Karpas-422 (cell line): ENCODE measurements around the gene MRGPRF. TPM values are rescaled to one million over a fixed set of nuclear protein-coding genes. Genes with fewer than 3 reads are reported as not detected.
"Not testable (repeated sequence)": the region's sequence is repeated elsewhere in the genome, so short reads cannot be mapped to it uniquely, and the experiment has no call there.

ENCODE experiments used
- DNase-seq: peaks from one replicate; pipeline ENCODE4 v3.0.0-alpha.2; 2015
- H2AFZ ChIP-seq: fragments of 200-600 bp; sonication (generic); 2 replicates; pipeline ENCODE4 v1.6.1; 2014; ENCODE audit warnings: antibody characterized with exemption, low read length, mixed read lengths
- H3K27ac ChIP-seq: fragments of 200-600 bp; sonication (generic); 2 replicates; pipeline ENCODE4 v1.5.1; 2014; ENCODE audit warnings: mild to moderate bottlenecking, low read length, moderate library complexity
- H3K27me3 ChIP-seq: fragments of 200-600 bp; sonication (generic); 2 replicates; pipeline ENCODE4 v1.6.1; 2014; ENCODE audit warnings: low read length, mixed read lengths
- H3K36me3 ChIP-seq: fragments of 200-600 bp; sonication (generic); 2 replicates; pipeline ENCODE4 v1.6.1; 2014; ENCODE audit warnings: low read length, mixed read lengths; ENCODE audit not compliant: insufficient read depth
- H3K4me1 ChIP-seq: fragments of 200-600 bp; sonication (generic); 2 replicates; pipeline ENCODE4 v1.6.1; 2014; ENCODE audit warnings: mild to moderate bottlenecking, low read length, mixed read lengths
- H3K4me2 ChIP-seq: fragments of 200-600 bp; sonication (generic); 2 replicates; pipeline ENCODE4 v1.6.1; 2014; ENCODE audit warnings: low read length, low read depth, mild to moderate bottlenecking; ENCODE audit not compliant: poor library complexity, severe bottlenecking
- H3K4me3 ChIP-seq: fragments of 200-600 bp; sonication (generic); 2 replicates; pipeline ENCODE4 v1.5.1; 2014; ENCODE audit warnings: mild to moderate bottlenecking, antibody characterized with exemption, low read length, mixed read lengths
- H3K79me2 ChIP-seq: fragments of 200-600 bp; sonication (generic); 2 replicates; pipeline ENCODE4 v1.6.1; 2014; ENCODE audit warnings: mild to moderate bottlenecking, low read length, mixed read lengths
- H3K9ac ChIP-seq: fragments of 200-600 bp; sonication (generic); 2 replicates; pipeline ENCODE4 v1.6.0; 2014; ENCODE audit warnings: low read length
- H3K9me2 ChIP-seq: fragments of 200-600 bp; sonication (generic), shearing (Covaris generic); replicated peaks from 2 replicates; pipeline ENCODE4 v1.6.0; 2014; ENCODE audit warnings: mild to moderate bottlenecking, low read length, moderate library complexity; ENCODE audit not compliant: insufficient read depth
- H3K9me3 ChIP-seq: fragments of 300-700, 200-600 bp; sonication (generic); 2 replicates; pipeline ENCODE4 v1.6.1; 2014; ENCODE audit warnings: low read length, mixed read lengths
- H4K20me1 ChIP-seq: fragments of 200-600 bp; sonication (generic); 2 replicates; pipeline ENCODE4 v1.6.1; 2014; ENCODE audit warnings: mild to moderate bottlenecking, antibody characterized with exemption, low read length, low read depth; ENCODE audit not compliant: insufficient read depth
- total RNA-seq: library from RNA; depleted of rRNA; stranded (reverse); fragments of >200 nt; shearing (Covaris generic); gene quantifications from 2 replicates; pipeline ENCODE4 v1.2.3, GENCODE V29; 2014; ENCODE audit warnings: low replicate concordance

The MRGPRF gene
- total RNA-seq, 1 experiment from 2014 or later = not detected

DNA sequence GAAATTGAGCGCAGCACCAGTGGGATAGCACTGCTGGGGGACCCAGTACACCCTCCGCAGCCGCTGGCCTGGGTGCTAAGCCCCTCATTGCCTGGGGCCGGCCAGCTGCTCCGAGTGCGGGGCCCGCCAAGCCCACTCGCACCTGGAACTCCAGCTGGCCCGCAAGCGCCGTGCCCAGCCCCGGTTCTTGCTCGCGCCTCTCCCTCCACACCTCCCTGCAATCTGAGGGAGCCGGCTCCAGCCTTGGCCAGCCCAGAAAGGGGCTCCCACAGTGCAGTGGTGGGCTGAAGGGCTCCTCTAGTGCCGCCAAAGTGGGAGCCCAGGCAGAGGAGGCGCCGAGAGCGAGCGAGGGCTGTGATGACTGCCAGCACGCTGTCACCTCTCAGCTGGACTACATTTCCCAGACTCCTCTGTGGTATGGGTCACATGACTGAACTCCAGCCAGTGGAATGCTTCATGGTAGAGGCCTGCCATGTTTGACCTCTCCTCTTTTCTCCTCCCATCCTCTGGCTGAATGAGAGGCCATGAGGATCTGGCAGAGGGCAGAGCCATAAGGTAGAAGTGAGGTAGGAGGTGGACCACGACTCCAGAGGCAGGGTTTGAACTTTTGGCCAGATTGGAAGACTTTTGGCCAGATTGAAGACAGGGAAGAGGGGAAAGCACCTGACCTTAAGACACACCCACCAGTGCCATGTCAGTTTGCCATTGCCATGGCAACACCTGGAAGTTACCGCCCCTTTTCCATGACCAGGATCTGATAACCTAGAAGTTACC lies 38.4 kb downstream of the MRGPRF start:
- Histone ChIP-seq H3K4me3 (no peak overlapping the region), H3K27me3 (no peaks in the 10 kb centered on the region), H4K20me1 (no peaks in the 10 kb centered on the region), H3K9ac (no peak overlapping the region), H2AFZ (peak overlapping the region; percentile 88), H3K27ac (no peak overlapping the region), H3K79me2 (no peaks in the 10 kb centered on the region), H3K9me3 (no peaks in the 10 kb centered on the region), H3K4me2 (no peak overlapping the region), H3K9me2 (no peaks in the 10 kb centered on the region), H3K36me3 (no peaks in the 10 kb centered on the region), H3K4me1 (no peaks in the 10 kb centered on the region)
- peak; percentile 80 for DNase-seq

DNA sequence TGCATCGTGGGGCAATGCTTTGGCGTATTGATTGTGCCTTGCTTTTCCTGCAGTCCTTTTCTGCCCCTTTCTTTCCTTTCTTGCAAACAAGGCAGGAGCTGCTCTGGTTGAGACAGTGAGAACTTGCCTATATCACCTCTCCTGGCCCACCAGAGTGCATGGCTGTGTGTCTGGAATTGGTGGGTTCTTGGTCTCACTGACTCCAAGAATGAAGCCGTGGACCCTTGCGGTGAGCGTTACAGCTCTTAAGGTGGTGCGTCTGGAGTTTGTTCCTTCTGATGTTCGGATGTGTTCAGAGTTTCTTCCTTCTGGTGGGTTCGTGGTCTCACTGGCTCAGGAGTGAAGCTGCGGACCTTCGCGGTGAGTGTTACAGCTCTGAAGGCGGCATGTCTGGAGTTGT lies 39.3 kb downstream of the MRGPRF start:
- H3K4me1 ChIP-seq, H2AFZ ChIP-seq, H4K20me1 ChIP-seq, H3K79me2 ChIP-seq, H3K27me3 ChIP-seq, H3K4me3 ChIP-seq, H3K9ac ChIP-seq, H3K9me3 ChIP-seq, H3K27ac ChIP-seq, DNase-seq, H3K9me2 ChIP-seq, H3K4me2 ChIP-seq, H3K36me3 ChIP-seq: not testable (repeated sequence)

DNA sequence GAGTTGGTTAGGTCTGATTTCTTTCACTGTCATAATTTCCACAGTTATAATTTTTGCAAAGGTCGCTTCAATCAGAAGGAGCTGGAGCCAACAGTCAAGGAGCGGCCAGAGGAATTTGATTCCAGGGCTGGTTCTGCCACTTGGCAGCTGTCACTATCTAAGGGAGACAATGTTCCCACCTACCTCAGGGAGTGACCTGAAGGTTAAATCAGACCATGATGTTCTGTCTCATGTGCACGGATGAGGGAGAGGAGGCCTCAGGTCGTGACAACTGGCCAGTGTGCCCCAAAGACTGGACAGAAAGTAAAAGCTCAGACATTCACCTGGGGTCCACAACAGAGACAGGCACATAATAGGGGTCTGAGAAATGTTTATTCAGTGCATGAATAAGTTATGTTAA lies 39.8 kb downstream of the MRGPRF start:
- H3K27ac ChIP-seq = no peak overlapping the region
- H3K36me3 ChIP-seq = no peaks in the 10 kb centered on the region
- H3K9me3 ChIP-seq = no peaks in the 10 kb centered on the region
- no peak for DNase-seq
- H3K27me3 ChIP-seq = no peaks in the 10 kb centered on the region
- no peaks in the 10 kb centered on the region for H3K4me1 ChIP-seq
- H3K79me2 ChIP-seq = no peaks in the 10 kb centered on the region
- no peak overlapping the region for H3K4me3 ChIP-seq
- no peak overlapping the region for H2AFZ ChIP-seq
- H3K4me2 ChIP-seq = no peak overlapping the region
- H3K9me2 ChIP-seq = no peaks in the 10 kb centered on the region
- H3K9ac ChIP-seq = no peak overlapping the region
- no peaks in the 10 kb centered on the region for H4K20me1 ChIP-seq

DNA sequence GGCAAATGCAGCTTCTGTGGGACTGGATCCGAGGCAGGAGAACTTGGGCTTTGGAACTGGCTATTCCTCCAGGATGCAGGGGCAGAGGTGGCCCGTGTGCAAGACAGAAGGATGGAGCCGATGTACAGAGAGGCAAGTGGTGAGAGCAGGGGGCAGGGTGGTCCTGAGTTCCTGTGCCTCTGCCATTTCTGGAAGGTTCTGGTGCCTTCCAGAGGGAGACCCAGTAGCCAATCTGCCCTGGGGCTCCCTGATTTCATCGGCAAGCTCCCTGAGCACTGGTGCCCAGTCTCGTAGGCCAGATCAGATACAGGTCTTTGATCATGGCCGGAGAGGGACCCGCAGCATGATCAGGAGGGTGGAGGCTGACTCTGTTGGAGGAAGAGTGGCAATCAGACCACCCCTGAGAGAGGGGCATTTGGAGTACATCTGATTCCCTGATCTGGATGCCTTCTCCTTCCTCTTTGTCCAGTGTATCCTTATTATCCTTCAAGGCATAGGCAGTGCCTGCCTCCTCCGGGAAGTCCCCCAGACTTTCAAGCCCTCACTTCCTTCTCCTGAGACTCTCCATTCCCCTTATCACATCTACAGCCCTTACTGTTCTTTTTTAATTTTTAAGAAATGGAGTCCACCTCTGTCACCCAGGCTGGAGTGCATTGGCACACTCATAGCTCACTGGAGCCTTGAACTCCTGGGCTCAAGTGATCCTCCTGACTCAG lies 42.0 kb downstream of the MRGPRF start:
- H4K20me1 ChIP-seq = no peaks in the 10 kb centered on the region
- no peak overlapping the region for H3K4me2 ChIP-seq
- H3K9me3 ChIP-seq = no peaks in the 10 kb centered on the region
- DNase-seq = no peak
- no peak overlapping the region for H2AFZ ChIP-seq
- no peaks in the 10 kb centered on the region for H3K27me3 ChIP-seq
- H3K9me2 ChIP-seq = no peaks in the 10 kb centered on the region
- no peaks in the 10 kb centered on the region for H3K79me2 ChIP-seq
- no peaks in the 10 kb centered on the region for H3K4me1 ChIP-seq
- no peak overlapping the region for H3K27ac ChIP-seq
- no peaks in the 10 kb centered on the region for H3K36me3 ChIP-seq
- H3K9ac ChIP-seq = no peak overlapping the region
- no peak overlapping the region for H3K4me3 ChIP-seq

DNA sequence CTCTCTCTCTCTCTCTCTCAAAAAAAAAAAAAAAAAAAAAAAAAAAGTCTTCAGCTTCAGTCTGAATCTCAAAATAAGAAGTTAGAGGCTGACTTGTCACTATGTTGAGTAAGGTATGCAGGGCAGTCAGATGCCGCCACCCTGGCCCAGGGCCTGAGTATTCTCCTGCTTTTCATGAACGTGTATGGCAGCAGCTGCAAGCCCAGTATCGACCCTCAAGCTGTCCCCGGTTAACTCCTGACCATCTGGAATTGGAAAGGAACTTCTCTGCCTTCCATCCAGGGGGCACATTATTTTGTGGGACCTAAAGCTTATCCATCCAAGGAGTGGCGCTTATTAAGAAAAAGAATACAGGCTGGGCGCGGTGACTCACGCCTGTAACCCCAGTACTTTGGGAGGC lies 43.7 kb downstream of the MRGPRF start:
- H3K4me3 ChIP-seq = no peak overlapping the region
- no peak overlapping the region for H3K9ac ChIP-seq
- DNase-seq = no peak
- H3K4me2 ChIP-seq = no peak overlapping the region
- no peaks in the 10 kb centered on the region for H3K9me2 ChIP-seq
- H4K20me1 ChIP-seq = no peaks in the 10 kb centered on the region
- no peak overlapping the region for H3K27ac ChIP-seq
- no peaks in the 10 kb centered on the region for H3K79me2 ChIP-seq
- no peaks in the 10 kb centered on the region for H3K4me1 ChIP-seq
- no peak overlapping the region for H2AFZ ChIP-seq
- no peaks in the 10 kb centered on the region for H3K9me3 ChIP-seq
- H3K36me3 ChIP-seq = no peaks in the 10 kb centered on the region
- no peaks in the 10 kb centered on the region for H3K27me3 ChIP-seq

DNA sequence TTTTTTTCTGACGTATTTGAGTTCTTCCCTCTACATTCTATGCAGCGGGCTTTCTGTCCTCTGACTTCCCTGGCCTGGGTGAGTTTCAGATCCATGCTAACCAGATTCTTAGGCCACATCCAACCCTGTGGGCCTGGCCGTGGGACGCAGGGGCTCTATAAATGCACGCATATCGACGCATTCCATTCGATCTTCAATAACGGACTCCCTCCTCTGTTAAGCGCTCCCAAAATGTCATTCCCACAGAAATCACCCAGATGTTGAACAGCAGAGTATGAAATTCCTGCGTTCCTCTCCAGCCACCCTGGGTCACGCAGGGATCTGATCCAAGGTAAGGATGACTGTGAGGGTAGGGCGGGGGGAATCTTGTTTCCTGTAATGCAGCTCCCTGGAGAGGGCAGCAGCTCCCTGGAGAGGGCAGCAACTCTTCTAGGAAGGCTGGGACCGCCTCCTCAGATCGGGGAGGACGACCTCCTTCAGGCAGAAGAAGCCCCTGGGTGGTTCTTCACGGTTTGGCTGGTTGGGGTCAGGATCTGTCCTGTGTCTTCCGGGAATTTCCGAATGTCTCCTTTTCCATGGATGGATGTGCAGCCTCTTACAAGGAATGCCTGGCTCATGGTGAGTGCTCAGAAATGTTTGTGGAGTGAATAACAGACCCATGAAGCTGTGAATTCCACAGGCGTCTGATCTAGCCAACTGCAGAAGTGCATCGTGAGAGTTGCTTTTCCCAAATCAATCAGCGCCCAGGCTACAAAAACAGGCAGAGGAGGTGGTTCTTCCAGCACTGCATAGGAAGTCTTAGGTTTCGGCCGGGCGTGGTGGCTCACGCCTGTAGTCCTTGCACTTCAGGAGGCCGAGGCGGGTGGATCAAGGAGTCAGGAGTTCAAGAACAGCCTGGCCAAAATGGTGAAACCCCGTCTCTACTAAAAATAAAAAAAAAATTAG lies 44.5 kb downstream of the MRGPRF start:
- Histone ChIP-seq H3K9me3 (no peaks in the 10 kb centered on the region), H3K9ac (no peak overlapping the region), H3K4me2 (no peak overlapping the region), H3K36me3 (no peaks in the 10 kb centered on the region), H3K27me3 (no peaks in the 10 kb centered on the region), H3K9me2 (no peaks in the 10 kb centered on the region), H2AFZ (no peak overlapping the region), H4K20me1 (no peaks in the 10 kb centered on the region), H3K79me2 (no peaks in the 10 kb centered on the region), H3K27ac (no peak overlapping the region), H3K4me3 (no peak overlapping the region), H3K4me1 (no peaks in the 10 kb centered on the region)
- DNase-seq = no peak

DNA sequence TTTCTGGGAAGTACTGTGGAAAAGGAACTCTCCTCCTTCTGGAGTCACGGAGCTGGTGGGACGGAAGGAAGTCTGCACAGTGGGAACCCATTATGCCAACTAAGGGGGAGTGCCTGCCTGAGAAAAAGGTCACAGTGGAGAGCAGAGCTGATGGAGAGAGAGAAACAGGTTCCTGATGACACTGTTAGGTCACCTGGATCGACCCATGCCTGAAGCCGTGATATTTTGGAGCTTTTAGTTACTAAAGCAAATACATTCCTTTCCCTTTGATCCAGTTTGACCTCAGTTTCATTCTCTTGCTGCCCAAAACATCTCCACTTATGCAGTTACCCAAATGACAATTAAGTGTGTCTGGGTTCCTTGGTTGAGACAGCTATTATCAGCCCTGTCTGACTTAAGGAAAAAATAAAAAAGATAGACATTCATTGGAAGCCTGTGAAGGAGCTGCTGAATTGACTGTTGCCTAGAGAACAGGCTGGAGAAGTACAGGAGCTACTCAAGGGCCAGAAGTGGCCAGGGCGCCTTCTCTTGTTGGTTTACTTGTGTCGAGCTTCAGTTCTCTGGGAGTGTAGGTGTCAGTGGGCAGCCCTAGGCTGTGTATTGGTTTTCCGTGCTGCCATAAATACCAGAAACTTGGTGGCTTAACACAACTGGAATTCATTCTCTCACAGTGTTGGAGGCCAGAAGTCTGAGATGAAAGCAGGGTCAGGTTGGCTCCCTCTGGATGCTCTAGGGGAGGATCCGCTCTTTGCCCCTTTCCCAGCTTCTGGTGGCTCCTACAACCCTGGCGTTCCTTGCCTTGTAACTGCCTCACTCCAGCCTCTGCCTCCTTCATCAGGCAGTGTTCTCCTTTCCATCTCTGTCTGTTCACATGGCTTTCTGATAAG lies 45.9 kb downstream of the MRGPRF start:
- no peak overlapping the region for H3K4me2 ChIP-seq
- no peaks in the 10 kb centered on the region for H3K79me2 ChIP-seq
- no peaks in the 10 kb centered on the region for H3K9me3 ChIP-seq
- H2AFZ ChIP-seq = no peak overlapping the region
- DNase-seq = no peak
- no peaks in the 10 kb centered on the region for H3K27me3 ChIP-seq
- no peaks in the 10 kb centered on the region for H3K36me3 ChIP-seq
- no peaks in the 10 kb centered on the region for H3K9me2 ChIP-seq
- no peak overlapping the region for H3K4me3 ChIP-seq
- no peaks in the 10 kb centered on the region for H4K20me1 ChIP-seq
- no peak overlapping the region for H3K27ac ChIP-seq
- H3K4me1 ChIP-seq = no peaks in the 10 kb centered on the region
- no peak overlapping the region for H3K9ac ChIP-seq
